Right forelimb (tissue), 1 donor: ENCODE data around the gene PLD1.

Experiments used
- DNase-seq: peaks from one replicate; pipeline ENCODE4 v3.0.0-alpha.2; 2018

Gene PLD1

GRCh38 chr3:171556574-171557145 is 253.6 kb downstream of the PLD1 start:
- DNase-seq, result no peak

DNA sequence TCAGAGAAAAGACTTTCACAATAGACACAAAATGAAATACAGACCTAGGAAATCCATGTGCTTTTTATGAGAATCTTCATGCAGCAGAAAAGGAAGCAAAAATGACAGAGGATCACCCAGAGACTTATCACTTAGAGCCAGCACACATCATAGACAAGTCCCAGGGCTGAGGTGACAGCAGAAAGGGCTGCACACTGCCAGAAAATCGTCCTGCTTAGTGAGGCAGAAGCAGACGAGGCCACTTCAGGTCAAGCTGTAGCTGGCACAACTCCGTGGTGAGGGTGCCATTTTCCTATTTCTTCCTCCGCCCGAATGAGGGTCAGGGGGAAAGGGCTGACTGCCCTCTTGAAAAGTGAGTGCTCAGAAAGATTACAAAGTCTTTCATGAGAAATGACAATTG is 254.1 kb downstream of the PLD1 start:
- no peak for DNase-seq

DNA sequence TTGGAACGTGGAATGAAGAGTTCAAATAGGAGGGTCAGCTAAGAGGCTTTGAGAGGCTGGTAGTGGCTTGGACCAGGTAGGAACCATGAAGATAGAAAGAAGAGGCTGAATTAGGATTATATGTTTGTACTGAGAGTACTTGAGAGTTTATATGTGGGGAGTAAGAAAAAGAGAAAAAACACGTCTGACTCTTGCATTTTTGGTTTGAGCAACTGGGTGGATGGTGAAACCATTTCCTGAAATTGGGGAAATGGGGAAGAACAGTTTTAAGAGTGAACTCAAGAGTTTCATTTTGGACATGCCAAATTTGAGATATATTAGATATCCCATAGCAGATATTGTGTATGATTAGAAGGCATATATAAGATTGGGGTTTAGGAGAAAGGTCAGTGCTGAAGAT is 257.2 kb downstream of the PLD1 start:
- no peak for DNase-seq

DNA sequence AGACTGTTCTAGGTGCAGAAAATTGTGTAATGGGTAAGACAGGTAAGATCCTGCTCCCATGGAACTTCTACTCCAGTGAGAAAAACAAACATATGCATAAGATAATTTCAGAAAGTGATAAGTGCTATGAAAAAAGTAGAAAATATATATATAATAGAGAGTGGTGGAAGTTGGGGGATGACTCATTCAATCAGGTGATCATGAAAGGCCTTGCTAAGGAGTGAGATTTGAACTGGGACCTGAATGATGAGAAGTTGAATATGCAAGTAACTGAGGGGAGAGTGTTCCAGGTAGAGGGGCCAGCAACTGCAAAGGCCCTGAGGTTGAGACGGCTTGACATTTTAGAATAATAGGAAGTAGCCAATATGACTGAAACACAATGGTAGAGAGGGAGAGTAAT is 257.8 kb downstream of the PLD1 start:
- DNase-seq, result no peak

DNA sequence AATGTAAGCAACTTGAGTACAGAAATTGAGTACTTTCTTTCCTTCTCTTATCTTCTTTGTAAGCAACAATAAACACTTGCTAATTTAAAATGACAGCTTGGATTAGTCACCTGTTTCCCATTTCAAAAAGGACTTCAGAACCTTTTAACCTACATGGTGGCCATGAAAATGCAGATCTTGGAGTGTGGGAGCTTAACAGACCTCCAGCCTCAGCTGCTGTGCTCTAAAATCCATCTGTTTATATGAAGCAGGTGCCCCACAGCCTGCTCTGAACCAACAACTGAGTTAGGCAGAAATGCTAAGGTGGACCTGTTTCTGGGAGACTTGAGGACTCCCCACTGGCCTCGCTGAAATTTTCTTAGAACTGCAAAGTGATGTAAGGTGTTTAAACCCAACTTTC is 259.0 kb downstream of the PLD1 start:
- no peak for DNase-seq
